Neural cell (in vitro differentiated cells): Measurements from ENCODE around the gene ROS1. TPM values are rescaled to one million over a fixed set of nuclear protein-coding genes. Genes with fewer than 3 reads are reported as not detected.
A peak's percentile ranks its signal among the peaks of the same experiment; 100 is the strongest.

Source experiments
- H2AFZ ChIP-seq: fragments of 200-600, 300-800 bp; sonication (generic), shearing (Covaris generic); 2 replicates; pipeline ENCODE4 v1.6.0; 2014; ENCODE audit warnings: low read depth, mild to moderate bottlenecking, antibody characterized with exemption, low read length, moderate library complexity
- H3F3A ChIP-seq: fragments of 200-600 bp; shearing (Covaris generic); 2 replicates; pipeline ENCODE4 v1.6.1; 2016; ENCODE audit warnings: mild to moderate bottlenecking, moderate library complexity, mixed read lengths, antibody characterized with exemption, low read length; ENCODE audit not compliant: insufficient read depth, poor library complexity, severe bottlenecking
- H3K27ac ChIP-seq: fragments of 200-600, 300-800 bp; sonication (generic), shearing (Covaris generic); 2 replicates; pipeline ENCODE4 v1.5.1; 2014; ENCODE audit warnings: mild to moderate bottlenecking, low read length, moderate library complexity
- H3K27me3 ChIP-seq: fragments of 300-800, 200-600 bp; sonication (generic), shearing (Covaris generic); 2 replicates; pipeline ENCODE4 v1.6.0; 2014; ENCODE audit warnings: mild to moderate bottlenecking, low read depth, low read length, moderate library complexity; ENCODE audit not compliant: insufficient read depth
- H3K36me3 ChIP-seq: fragments of 300-800, 200-600 bp; sonication (generic), shearing (Covaris generic); 2 replicates; pipeline ENCODE4 v1.5.1; 2014; ENCODE audit warnings: mild to moderate bottlenecking, antibody characterized with exemption, low read length, moderate library complexity; ENCODE audit not compliant: insufficient read depth
- H3K4me2 ChIP-seq: fragments of 300-800, 200-600 bp; sonication (generic), shearing (Covaris generic); 2 replicates; pipeline ENCODE4 v1.6.0; 2014; ENCODE audit warnings: mild to moderate bottlenecking, low read length
- H3K4me3 ChIP-seq: fragments of 300-800, 200-600 bp; sonication (generic), shearing (Covaris generic); 2 replicates; pipeline ENCODE4 v1.5.1; 2014; ENCODE audit warnings: mild to moderate bottlenecking, low read length, moderate library complexity
- H3K79me2 ChIP-seq: fragments of 200-600 bp; shearing (Covaris generic); replicated peaks from 2 replicates; pipeline ENCODE4 v1.6.0; 2014; ENCODE audit warnings: mild to moderate bottlenecking, low read length, moderate library complexity; ENCODE audit not compliant: insufficient read depth
- H3K9ac ChIP-seq: fragments of 300-800, 200-600 bp; sonication (generic), shearing (Covaris generic); 2 replicates; pipeline ENCODE4 v1.6.1; 2016; ENCODE audit warnings: mild to moderate bottlenecking, low read length, mixed read lengths
- H3K9me2 ChIP-seq: fragments of 200-600 bp; shearing (Covaris generic); 2 replicates; pipeline ENCODE4 v1.6.1; 2016; ENCODE audit warnings: mild to moderate bottlenecking, low read length, mixed read lengths; ENCODE audit not compliant: insufficient read depth
- H3K9me3 ChIP-seq: fragments of 200-600, 300-800 bp; sonication (generic), shearing (Covaris generic); 2 replicates; pipeline ENCODE4 v1.6.1; 2016; ENCODE audit warnings: mild to moderate bottlenecking, mixed run types, low read length, moderate library complexity, mixed read lengths
- H4K20me1 ChIP-seq: fragments of 200-600 bp; shearing (Covaris generic); 2 replicates; pipeline ENCODE4 v1.6.1; 2016; ENCODE audit warnings: mild to moderate bottlenecking, mixed run types; ENCODE audit not compliant: insufficient read depth
- CTCF ChIP-seq: fragments of 450-650 bp; IDR thresholded peaks from 2 replicates; pipeline ENCODE4 v1.5.1; 2014; ENCODE audit warnings: antibody characterized with exemption, mild to moderate bottlenecking, moderate library complexity; ENCODE audit not compliant: poor library complexity, severe bottlenecking
- EP300 ChIP-seq: fragments of 450-650 bp; conservative IDR thresholded peaks from 2 replicates; pipeline ENCODE4 v1.6.1; 2014; ENCODE audit warnings: antibody characterized with exemption, mild to moderate bottlenecking, moderate library complexity; ENCODE audit not compliant: poor library complexity, severe bottlenecking
- EZH2 ChIP-seq: fragments of 200-600, 300-800 bp; shearing (Covaris generic), sonication (generic); IDR thresholded peaks from 2 replicates; pipeline ENCODE4 v1.6.1; 2014; ENCODE audit warnings: antibody characterized with exemption, low read length, borderline replicate concordance, mild to moderate bottlenecking; ENCODE audit not compliant: insufficient read depth, poor library complexity, severe bottlenecking
- MXI1 ChIP-seq: fragments of 450-650 bp; conservative IDR thresholded peaks from 2 replicates; pipeline ENCODE4 v1.6.1; 2014; ENCODE audit warnings: antibody characterized with exemption, mild to moderate bottlenecking; ENCODE audit not compliant: poor library complexity, severe bottlenecking
- POLR2AphosphoS5 ChIP-seq: IDR thresholded peaks from 2 replicates; pipeline ENCODE4 v1.6.1; 2012
- RAD21 ChIP-seq: fragments of 450-650 bp; conservative IDR thresholded peaks from 2 replicates; pipeline ENCODE4 v1.6.1; 2014; ENCODE audit warnings: antibody characterized with exemption, mild to moderate bottlenecking, moderate library complexity
- REST ChIP-seq: IDR thresholded peaks from 2 replicates; pipeline ENCODE4 v1.6.1; 2012; ENCODE audit warnings: borderline replicate concordance
- SMC3 ChIP-seq: fragments of 450-650 bp; conservative IDR thresholded peaks from 2 replicates; pipeline ENCODE4 v1.6.1; 2014; ENCODE audit warnings: antibody characterized with exemption, mild to moderate bottlenecking, moderate library complexity; ENCODE audit not compliant: poor library complexity
- TAF1 ChIP-seq: IDR thresholded peaks from 2 replicates; pipeline ENCODE4 v1.6.1; 2012; ENCODE audit warnings: low read depth
- polyA plus RNA-seq: library from polyadenylated mRNA; depleted of rRNA; stranded (reverse); fragments of >200 nt; gene quantifications from 2 replicates; pipeline ENCODE4 v1.2.3, GENCODE V29; 2014

The ROS1 gene
- polyA plus RNA-seq, 1 donor from 2014 or later: not detected

DNA sequence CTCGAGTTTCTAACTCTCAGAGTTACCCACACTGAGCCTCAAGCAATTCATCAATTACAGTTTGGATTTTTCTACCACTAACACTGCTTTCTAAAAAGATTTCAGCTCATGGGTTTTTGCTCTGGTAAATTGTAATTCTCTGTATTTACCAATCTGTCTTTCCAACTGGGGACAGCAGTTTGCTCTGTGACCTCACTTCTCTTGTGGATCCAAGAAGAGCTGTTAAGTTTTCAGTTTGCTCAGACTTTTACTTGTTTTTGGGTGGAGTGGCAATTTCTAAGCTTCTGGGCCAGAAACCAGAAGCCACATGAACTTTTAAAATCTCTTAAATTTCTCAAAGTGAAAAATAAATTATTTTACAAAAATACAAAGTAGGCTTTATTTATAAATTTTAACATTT, 74.2 kb downstream of the ROS1 start:
- no peak overlapping the region for H3K9ac ChIP-seq
- no peaks in the 10 kb centered on the region for H4K20me1 ChIP-seq
- H3K4me3 ChIP-seq: no peak overlapping the region
- no peak for TF ChIP-seq MXI1
- TF ChIP-seq CTCF: no peak
- TF ChIP-seq RAD21: no peak
- TF ChIP-seq POLR2AphosphoS5: no peak
- TF ChIP-seq TAF1: no peak
- no peak for TF ChIP-seq EZH2
- no peaks in the 10 kb centered on the region for H3K27me3 ChIP-seq
- H3F3A ChIP-seq: no peaks in the 10 kb centered on the region
- no peaks in the 10 kb centered on the region for H3K9me2 ChIP-seq
- H3K9me3 ChIP-seq: no peaks in the 10 kb centered on the region
- no peak overlapping the region for H2AFZ ChIP-seq
- H3K36me3 ChIP-seq: no peaks in the 10 kb centered on the region
- H3K79me2 ChIP-seq: no peaks in the 10 kb centered on the region
- no peak overlapping the region for H3K27ac ChIP-seq
- H3K4me2 ChIP-seq: no peak overlapping the region

DNA sequence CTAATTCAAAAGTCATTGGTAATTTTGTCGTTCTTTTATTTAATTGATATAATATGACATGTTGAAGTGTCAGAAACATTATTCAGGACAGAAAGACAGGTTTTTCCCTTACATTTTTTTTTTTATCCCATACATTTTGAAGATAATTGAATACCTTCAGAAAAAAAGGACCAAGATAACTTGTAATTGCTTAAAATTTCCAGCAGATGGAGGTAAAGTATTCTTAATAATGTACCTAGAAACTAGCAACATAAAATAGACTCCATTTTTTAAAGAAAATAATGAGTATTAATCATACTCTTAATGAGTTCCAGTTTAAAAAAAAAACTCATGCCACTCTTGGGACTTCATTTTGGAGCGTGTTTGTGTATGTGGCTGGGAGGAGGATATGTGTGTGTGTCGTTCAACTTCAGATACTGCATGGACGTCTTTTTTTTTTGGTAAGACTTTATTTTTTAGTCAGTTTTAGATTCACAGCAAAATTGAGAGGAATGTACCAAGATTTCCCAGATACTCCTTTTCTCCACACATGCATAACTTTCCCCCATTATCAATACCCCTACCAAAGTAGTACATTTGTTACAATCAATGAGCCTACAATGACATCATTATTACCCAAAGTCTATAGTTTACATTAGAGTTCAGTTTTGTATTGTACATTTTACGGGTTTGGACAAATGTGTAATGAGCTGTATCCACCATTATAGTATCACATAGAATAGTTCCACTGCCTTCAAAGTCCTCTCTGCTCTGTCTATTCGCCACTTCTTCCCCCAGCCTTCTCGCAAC, 79.4 kb downstream of the ROS1 start:
- no peaks in the 10 kb centered on the region for H3K36me3 ChIP-seq
- no peaks in the 10 kb centered on the region for H3K9me2 ChIP-seq
- no peaks in the 10 kb centered on the region for H3K27me3 ChIP-seq
- TF ChIP-seq REST (no peak), EP300 (no peak), MXI1 (no peak), RAD21 (peak; percentile 78), POLR2AphosphoS5 (no peak), EZH2 (no peak), SMC3 (peak; percentile 79), CTCF (peak; percentile 75)
- H3K27ac ChIP-seq: no peak overlapping the region
- no peak overlapping the region for H2AFZ ChIP-seq
- no peak overlapping the region for H3K4me3 ChIP-seq
- H4K20me1 ChIP-seq: no peaks in the 10 kb centered on the region
- H3K79me2 ChIP-seq: no peaks in the 10 kb centered on the region
- H3K4me2 ChIP-seq: no peak overlapping the region
- no peaks in the 10 kb centered on the region for H3F3A ChIP-seq
- no peaks in the 10 kb centered on the region for H3K9me3 ChIP-seq
- no peak overlapping the region for H3K9ac ChIP-seq
